Tibial nerve (tissue), 4 donors: ENCODE results near the gene PDE3A.
A peak's percentile ranks its signal among the peaks of the same experiment; 100 is the strongest.

Source experiments
- EP300 ChIP-seq, 2 donors: sonication (generic); formaldehyde crosslinking; IDR thresholded peaks; one replicate each; pipeline ENCODE4 v1.6.1; 2017; ENCODE audit warnings: antibody characterized with exemption in 2 of 2, mild to moderate bottlenecking in 1 of 2
- POLR2A ChIP-seq, 2 donors: fragments of 450-650 bp; IDR thresholded peaks; one replicate each; pipeline ENCODE4 v1.6.1; 2017; ENCODE audit warnings: antibody characterized with exemption in 2 of 2, mild to moderate bottlenecking in 2 of 2, moderate library complexity in 2 of 2
- TF ChIP-seq, protein P1 (sequence below), 5 experiments: fragments of 200-600 bp in 3 of 5; fragments of 450-650 bp in 2 of 5; sonication (generic) in 3 of 5; IDR thresholded peaks; one replicate each; pipeline ENCODE4 v1.5.1; 2016 to 2019; ENCODE audit warnings: antibody characterized with exemption in 5 of 5, mild to moderate bottlenecking in 3 of 5, moderate library complexity in 2 of 5

DNA sequence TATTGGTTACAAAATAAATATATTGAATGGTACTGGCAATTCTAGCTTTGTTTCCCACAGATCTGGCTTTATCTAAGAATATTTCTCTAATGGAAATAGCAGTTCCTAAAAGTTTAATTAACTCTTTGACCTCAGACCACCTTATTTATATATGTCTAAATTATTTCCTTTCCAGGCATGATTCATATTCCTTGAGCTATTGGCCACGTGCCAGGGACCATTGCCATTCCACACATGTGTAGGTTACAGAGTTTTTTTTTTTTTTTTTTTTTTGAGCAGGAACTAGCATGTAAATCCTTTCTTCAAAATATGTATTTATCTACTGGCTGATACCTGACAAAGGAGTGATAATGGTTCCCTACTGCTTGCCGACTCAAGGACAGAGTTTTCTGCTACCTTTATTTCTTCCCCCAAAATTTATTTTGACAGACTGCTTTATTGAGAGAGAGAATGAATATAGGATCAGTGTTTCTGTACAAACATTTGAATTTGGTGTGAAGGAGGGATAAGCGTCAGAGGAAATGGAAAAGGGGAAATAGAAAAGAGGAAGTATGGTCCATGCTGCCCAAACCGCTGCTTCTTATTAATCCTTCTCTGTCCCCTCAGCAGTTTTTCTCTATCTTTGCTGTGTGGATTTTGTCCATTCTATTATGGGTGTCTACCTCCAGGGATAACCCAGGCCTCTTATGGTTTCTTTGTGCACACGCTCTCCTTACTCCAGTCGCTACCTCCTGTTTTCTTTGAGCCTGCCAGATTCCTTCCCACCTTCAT is 36.4 kb downstream of the PDE3A start:
- TF ChIP-seq, protein P1, sequence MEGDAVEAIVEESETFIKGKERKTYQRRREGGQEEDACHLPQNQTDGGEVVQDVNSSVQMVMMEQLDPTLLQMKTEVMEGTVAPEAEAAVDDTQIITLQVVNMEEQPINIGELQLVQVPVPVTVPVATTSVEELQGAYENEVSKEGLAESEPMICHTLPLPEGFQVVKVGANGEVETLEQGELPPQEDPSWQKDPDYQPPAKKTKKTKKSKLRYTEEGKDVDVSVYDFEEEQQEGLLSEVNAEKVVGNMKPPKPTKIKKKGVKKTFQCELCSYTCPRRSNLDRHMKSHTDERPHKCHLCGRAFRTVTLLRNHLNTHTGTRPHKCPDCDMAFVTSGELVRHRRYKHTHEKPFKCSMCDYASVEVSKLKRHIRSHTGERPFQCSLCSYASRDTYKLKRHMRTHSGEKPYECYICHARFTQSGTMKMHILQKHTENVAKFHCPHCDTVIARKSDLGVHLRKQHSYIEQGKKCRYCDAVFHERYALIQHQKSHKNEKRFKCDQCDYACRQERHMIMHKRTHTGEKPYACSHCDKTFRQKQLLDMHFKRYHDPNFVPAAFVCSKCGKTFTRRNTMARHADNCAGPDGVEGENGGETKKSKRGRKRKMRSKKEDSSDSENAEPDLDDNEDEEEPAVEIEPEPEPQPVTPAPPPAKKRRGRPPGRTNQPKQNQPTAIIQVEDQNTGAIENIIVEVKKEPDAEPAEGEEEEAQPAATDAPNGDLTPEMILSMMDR (IDR thresholded peaks at IDR 0.05), result no peak
- TF ChIP-seq POLR2A (IDR thresholded peaks at IDR 0.05), result no peak
- TF ChIP-seq EP300 (IDR thresholded peaks at IDR 0.05), result peak in 1 of 2 donors; percentile 34
